HG03460 (cell line): ENCODE measurements around the gene BACE1.
"Not testable (repeated sequence)": the region's sequence is repeated elsewhere in the genome, so short reads cannot be mapped to it uniquely, and the experiment has no call there.

Experiments used
- ATAC-seq: cut with Tn5 transposase; IDR thresholded peaks from one replicate; pipeline ENCODE4 v1.9.1; 2021; ENCODE audit not compliant: unreplicated experiment

BACE1 gene

GRCh38 chr11:117279711-117280376 lies 36.2 kb downstream of the BACE1 start:
- no peak for ATAC-seq

GRCh38 chr11:117278347-117278746 lies 37.7 kb downstream of the BACE1 start:
- ATAC-seq = no peak

- no peak for ATAC-seq
These were observed 42.3 kb downstream of the BACE1 start for GRCh38 chr11:117273550-117274289.

- ATAC-seq = not testable (repeated sequence)
These were observed 43.9 kb downstream of the BACE1 start for GRCh38 chr11:117272175-117272574.

- no peak for ATAC-seq
These were observed 44.8 kb downstream of the BACE1 start for GRCh38 chr11:117271208-117271607.

GRCh38 chr11:117269856-117270255 lies 46.2 kb downstream of the BACE1 start:
- ATAC-seq = no peak

GRCh38 chr11:117265745-117266144 lies 50.3 kb downstream of the BACE1 start:
- no peak for ATAC-seq

GRCh38 chr11:117264624-117265323 lies 51.3 kb downstream of the BACE1 start:
- ATAC-seq = not testable (repeated sequence)

- ATAC-seq = no peak
These were observed 56.6 kb downstream of the BACE1 start for GRCh38 chr11:117259417-117259816.

GRCh38 chr11:117258576-117258975 lies 57.5 kb downstream of the BACE1 start:
- ATAC-seq = no peak

GRCh38 chr11:117256573-117256972 lies 59.5 kb downstream of the BACE1 start:
- ATAC-seq = no peak

- ATAC-seq = no peak
These were observed 60.1 kb downstream of the BACE1 start for GRCh38 chr11:117255966-117256365.

- ATAC-seq = no peak
These were observed 64.5 kb downstream of the BACE1 start for GRCh38 chr11:117251506-117251905.

- no peak for ATAC-seq
These were observed 66.5 kb downstream of the BACE1 start for GRCh38 chr11:117249571-117249970.

GRCh38 chr11:117248341-117248740 lies 67.7 kb downstream of the BACE1 start:
- no peak for ATAC-seq

GRCh38 chr11:117239295-117239694 lies 76.8 kb downstream of the BACE1 start:
- no peak for ATAC-seq

- no peak for ATAC-seq
These were observed 77.8 kb downstream of the BACE1 start for GRCh38 chr11:117238221-117238620.
